Panc1 (cell line): ENCODE results near the gene NPM3. TPM values are rescaled to one million over a fixed set of nuclear protein-coding genes. Genes with fewer than 3 reads are reported as not detected.

Experiments
- ATAC-seq: fragments of 200-7000 bp; cut with Tn5 transposase; 2 replicates; pipeline ENCODE4 v1.9.1; 2020; ENCODE audit warnings: mild to moderate bottlenecking, moderate library complexity
- BruUV-seq: library from RNA; stranded (reverse); fragments of 400-500 nt; replicated peaks from 2 replicates; lab custom pipeline; 2021; lab: Mats Ljungman, UMichigan
- CTCF ChIA-PET: fragments of 300-600 bp; sonication (Branson Sonifier 250); formaldehyde crosslinking; loops from one replicate; lab custom pipeline; 2022; ENCODE audit warnings: antibody characterized with exemption; lab: Charles Lee
- POLR2A ChIA-PET: fragments of 300-600 bp; sonication (Branson Sonifier 250); formaldehyde crosslinking; loops from one replicate; lab custom pipeline; 2022; ENCODE audit warnings: antibody characterized with exemption; lab: Charles Lee
- DNase-seq: peaks from one replicate; pipeline ENCODE4 v3.0.0-alpha.2; 2010; ENCODE audit warnings: low read depth, low spot score
- H3K27ac ChIP-seq: 2 replicates; pipeline ENCODE4 v1.5.1; 2011; ENCODE audit warnings: mild to moderate bottlenecking, low read length, inconsistent platforms
- H3K27me3 ChIP-seq: fragments of 200-500 bp; sonication (Bioruptor generic); 2 replicates; pipeline ENCODE4 v1.6.0; 2014; ENCODE audit warnings: low read length, inconsistent platforms; ENCODE audit not compliant: control insufficient read depth, insufficient read depth
- H3K36me3 ChIP-seq: fragments of 200-500 bp; sonication (Bioruptor generic); 2 replicates; pipeline ENCODE4 v1.5.1; 2014; ENCODE audit warnings: inconsistent platforms, mild to moderate bottlenecking, low read length, moderate library complexity; ENCODE audit not compliant: control insufficient read depth, insufficient read depth
- H3K4me1 ChIP-seq: 2 replicates; pipeline ENCODE4 v1.5.1; 2011; ENCODE audit warnings: inconsistent platforms, mild to moderate bottlenecking, low read length, moderate library complexity; ENCODE audit not compliant: control insufficient read depth, insufficient read depth
- H3K4me3 ChIP-seq, 2 experiments: 2 replicates each; pipeline ENCODE4 v1.5.1; 2011 to 2012; ENCODE audit warnings: low read depth in 2 of 2, low read length in 2 of 2, mild to moderate bottlenecking in 2 of 2, inconsistent platforms in 1 of 2, moderate library complexity in 1 of 2
- H3K9me3 ChIP-seq: fragments of 200-500 bp; sonication (Bioruptor generic); 2 replicates; pipeline ENCODE4 v1.5.1; 2014; ENCODE audit warnings: low read depth, mild to moderate bottlenecking, inconsistent platforms, low read length, moderate library complexity; ENCODE audit not compliant: control insufficient read depth, insufficient read depth
- POLR2AphosphoS5 ChIP-seq: IDR thresholded peaks from 2 replicates; pipeline ENCODE4 v1.6.1; 2012; ENCODE audit warnings: mild to moderate bottlenecking, low read depth, low read length, moderate library complexity
- SIN3A ChIP-seq: IDR thresholded peaks from 2 replicates; pipeline ENCODE4 v1.6.1; 2012; ENCODE audit warnings: low read depth, mild to moderate bottlenecking, low read length, moderate library complexity, borderline replicate concordance; ENCODE audit not compliant: insufficient read depth
- TCF7L2 ChIP-seq: IDR thresholded peaks from 2 replicates; pipeline ENCODE4 v1.6.1; 2011; ENCODE audit warnings: mild to moderate bottlenecking, low read depth, low read length, inconsistent platforms
- in situ Hi-C: cut with HindIII; loops from 2 replicates; pipeline ENCODE4 v1.10.0; 2016; ENCODE audit warnings: low sequenced_read_pairs, low pct_unique_long_range_greater_than_20kb
- intact Hi-C: fragments of 100-400 bp; cut with micrococcal nuclease; formaldehyde crosslinking; loops from one replicate; pipeline ENCODE4 v1.10.0; 2022; ENCODE audit not compliant: unreplicated experiment
- total RNA-seq: library from RNA; stranded (reverse); gene quantifications from one replicate; pipeline ENCODE4 v1.2.1, GENCODE V29; 2021; ENCODE audit not compliant: unreplicated experiment
- TF ChIP-seq, protein P1 (sequence below): fragments of 450-650 bp; IDR thresholded peaks from 2 replicates; pipeline ENCODE4 v1.5.1; 2017; ENCODE audit warnings: mild to moderate bottlenecking
- TF ChIP-seq, protein P2 (sequence below), 2 experiments: IDR thresholded peaks; 2 replicates each; pipeline ENCODE4 v1.6.1; 2011 to 2012; ENCODE audit warnings: low read depth in 2 of 2, control low read depth in 1 of 2, low read length in 1 of 2, mild to moderate bottlenecking in 1 of 2, moderate library complexity in 1 of 2; ENCODE audit not compliant: insufficient read depth in 1 of 2

The NPM3 gene
- total RNA-seq, 1 experiment from 2014 or later = 109 TPM

DNA sequence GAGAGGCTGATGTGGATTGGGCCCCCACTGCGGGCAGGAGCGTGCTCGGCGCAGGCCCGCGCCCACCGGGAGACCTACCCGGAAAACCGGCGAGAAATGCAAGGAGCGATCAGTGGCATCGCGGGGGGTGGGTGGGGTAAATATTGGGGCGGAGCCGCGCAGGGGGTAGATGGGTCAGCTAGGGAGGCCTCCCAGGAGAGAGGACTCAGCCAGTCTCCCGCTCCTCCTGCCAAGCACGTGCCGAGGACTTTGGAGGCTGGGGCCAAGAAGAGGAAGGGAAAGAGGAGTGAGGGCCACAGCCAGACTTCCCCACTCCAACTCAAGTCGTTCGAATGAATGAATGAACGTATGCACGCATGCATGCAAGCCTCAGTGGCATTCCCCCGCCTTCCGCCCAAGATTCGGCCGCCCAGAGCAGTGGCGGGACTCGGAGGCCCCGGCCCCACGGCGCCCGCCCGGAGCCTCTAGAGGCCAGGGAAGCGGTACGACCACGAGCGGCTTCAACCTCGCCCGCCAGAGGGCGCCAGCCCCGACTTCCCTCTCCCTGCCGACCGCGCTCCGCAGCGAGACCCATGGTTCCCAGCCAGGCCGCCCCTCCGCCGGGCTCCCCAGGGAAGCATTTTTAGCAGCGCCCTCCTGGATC lies 3.6 kb downstream of the NPM3 start:
- Histone ChIP-seq H3K27me3 (no peaks in the 10 kb centered on the region), H3K4me1 (peaks cover 30% of the 10 kb centered on the region), H3K9me3 (no peaks in the 10 kb centered on the region), H3K36me3 (peaks cover 8% of the 10 kb centered on the region; the same call in 1 of the 2 replicates), H3K4me3 (peak overlapping the region in 1 of 2 experiments; percentile 41; a peak in 2 of 4 replicates), H3K27ac (peak overlapping the region; percentile 37)
- TF ChIP-seq POLR2AphosphoS5 (no peak), TCF7L2 (no peak), SIN3A (no peak)
- TF ChIP-seq, protein P1, sequence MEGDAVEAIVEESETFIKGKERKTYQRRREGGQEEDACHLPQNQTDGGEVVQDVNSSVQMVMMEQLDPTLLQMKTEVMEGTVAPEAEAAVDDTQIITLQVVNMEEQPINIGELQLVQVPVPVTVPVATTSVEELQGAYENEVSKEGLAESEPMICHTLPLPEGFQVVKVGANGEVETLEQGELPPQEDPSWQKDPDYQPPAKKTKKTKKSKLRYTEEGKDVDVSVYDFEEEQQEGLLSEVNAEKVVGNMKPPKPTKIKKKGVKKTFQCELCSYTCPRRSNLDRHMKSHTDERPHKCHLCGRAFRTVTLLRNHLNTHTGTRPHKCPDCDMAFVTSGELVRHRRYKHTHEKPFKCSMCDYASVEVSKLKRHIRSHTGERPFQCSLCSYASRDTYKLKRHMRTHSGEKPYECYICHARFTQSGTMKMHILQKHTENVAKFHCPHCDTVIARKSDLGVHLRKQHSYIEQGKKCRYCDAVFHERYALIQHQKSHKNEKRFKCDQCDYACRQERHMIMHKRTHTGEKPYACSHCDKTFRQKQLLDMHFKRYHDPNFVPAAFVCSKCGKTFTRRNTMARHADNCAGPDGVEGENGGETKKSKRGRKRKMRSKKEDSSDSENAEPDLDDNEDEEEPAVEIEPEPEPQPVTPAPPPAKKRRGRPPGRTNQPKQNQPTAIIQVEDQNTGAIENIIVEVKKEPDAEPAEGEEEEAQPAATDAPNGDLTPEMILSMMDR = peak; percentile 99
- TF ChIP-seq, protein P2, sequence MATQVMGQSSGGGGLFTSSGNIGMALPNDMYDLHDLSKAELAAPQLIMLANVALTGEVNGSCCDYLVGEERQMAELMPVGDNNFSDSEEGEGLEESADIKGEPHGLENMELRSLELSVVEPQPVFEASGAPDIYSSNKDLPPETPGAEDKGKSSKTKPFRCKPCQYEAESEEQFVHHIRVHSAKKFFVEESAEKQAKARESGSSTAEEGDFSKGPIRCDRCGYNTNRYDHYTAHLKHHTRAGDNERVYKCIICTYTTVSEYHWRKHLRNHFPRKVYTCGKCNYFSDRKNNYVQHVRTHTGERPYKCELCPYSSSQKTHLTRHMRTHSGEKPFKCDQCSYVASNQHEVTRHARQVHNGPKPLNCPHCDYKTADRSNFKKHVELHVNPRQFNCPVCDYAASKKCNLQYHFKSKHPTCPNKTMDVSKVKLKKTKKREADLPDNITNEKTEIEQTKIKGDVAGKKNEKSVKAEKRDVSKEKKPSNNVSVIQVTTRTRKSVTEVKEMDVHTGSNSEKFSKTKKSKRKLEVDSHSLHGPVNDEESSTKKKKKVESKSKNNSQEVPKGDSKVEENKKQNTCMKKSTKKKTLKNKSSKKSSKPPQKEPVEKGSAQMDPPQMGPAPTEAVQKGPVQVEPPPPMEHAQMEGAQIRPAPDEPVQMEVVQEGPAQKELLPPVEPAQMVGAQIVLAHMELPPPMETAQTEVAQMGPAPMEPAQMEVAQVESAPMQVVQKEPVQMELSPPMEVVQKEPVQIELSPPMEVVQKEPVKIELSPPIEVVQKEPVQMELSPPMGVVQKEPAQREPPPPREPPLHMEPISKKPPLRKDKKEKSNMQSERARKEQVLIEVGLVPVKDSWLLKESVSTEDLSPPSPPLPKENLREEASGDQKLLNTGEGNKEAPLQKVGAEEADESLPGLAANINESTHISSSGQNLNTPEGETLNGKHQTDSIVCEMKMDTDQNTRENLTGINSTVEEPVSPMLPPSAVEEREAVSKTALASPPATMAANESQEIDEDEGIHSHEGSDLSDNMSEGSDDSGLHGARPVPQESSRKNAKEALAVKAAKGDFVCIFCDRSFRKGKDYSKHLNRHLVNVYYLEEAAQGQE (IDR thresholded peaks at IDR 0.05; ENCODE audit: insufficient read depth in 1 of 2, low read depth in 2 of 2, low read length in 1 of 2) = no peak
- CTCF ChIA-PET = interaction anchor here (1.9 kb wide), 1 partner anchor 177 kb away, joined by 41 read pairs; no protein-coding TSS in a partner anchor
- in situ Hi-C loops = no loop called here
- ATAC-seq (peak; percentile 66), DNase-seq (no peak)
- intact Hi-C loops = loop anchor here (2.0 to 10.0 kb wide), 2 partner anchors 177 to 565 kb away; no protein-coding TSS in a partner anchor
- BruUV-seq = no TSS peak
- POLR2A ChIA-PET = no interaction called here

DNA sequence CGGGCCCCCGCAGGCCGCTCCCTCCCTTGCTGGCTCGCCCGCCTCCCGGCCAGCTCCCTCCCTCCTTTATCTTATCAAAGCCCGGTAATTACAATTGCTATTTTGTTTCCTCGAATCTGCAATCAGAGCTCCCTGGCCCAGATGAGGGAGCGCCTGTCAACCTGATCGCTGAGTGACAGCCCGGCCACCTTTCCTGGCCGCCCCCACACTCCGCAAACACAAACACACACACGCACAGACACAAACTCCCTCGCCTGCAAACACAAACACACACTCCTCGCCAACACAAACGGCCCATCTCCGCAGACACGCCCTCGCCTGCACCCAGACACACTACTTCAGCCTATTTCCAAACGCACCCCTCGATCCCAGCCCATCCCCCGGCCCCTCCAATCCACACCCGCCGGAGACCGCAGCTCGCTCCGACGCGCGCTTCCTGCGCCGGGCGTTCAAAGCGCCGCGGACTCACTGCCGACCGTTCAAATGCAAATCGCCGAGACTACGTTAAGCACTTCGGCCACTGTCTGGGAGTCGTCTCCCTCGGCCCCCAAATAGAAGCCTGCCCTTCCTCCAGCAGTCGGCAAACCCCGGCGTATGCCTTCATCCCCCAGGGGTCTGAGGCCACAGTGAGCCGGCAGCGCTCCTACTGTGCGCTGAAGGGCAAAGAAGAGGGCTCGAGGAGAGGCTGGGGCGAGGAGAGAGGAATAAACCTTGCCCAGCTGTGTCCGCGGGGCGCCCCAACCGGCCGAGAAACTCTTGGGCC lies 4.3 kb downstream of the NPM3 start:
- Histone ChIP-seq H3K36me3 (peaks cover 6% of the 10 kb centered on the region; the same call in 1 of the 2 replicates), H3K27ac (no peak overlapping the region), H3K27me3 (no peaks in the 10 kb centered on the region), H3K9me3 (no peaks in the 10 kb centered on the region), H3K4me3 (no peak overlapping the region), H3K4me1 (peaks cover 23% of the 10 kb centered on the region)
- ATAC-seq = no peak
- intact Hi-C loops = no loop called here
- CTCF ChIA-PET = interaction anchor here (0.5 kb wide), 1 partner anchor 38 kb away, joined by 4 read pairs; no protein-coding TSS in a partner anchor
- in situ Hi-C loops = no loop called here
- no peak for DNase-seq
- POLR2A ChIA-PET = no interaction called here
- TF ChIP-seq, protein P2 (IDR thresholded peaks at IDR 0.05; ENCODE audit: insufficient read depth in 1 of 2, low read depth in 2 of 2, low read length in 1 of 2) = no peak
- TF ChIP-seq, protein P1 = no peak
- no peak for TF ChIP-seq TCF7L2
- no peak for TF ChIP-seq POLR2AphosphoS5
- TF ChIP-seq SIN3A = no peak
- BruUV-seq = no TSS peak
